ENCODE data around the gene NDFIP1.
"Not testable (repeated sequence)": the region's sequence is repeated elsewhere in the genome, so short reads cannot be mapped to it uniquely, and the experiment has no call there.

NDFIP1 gene, protein sequence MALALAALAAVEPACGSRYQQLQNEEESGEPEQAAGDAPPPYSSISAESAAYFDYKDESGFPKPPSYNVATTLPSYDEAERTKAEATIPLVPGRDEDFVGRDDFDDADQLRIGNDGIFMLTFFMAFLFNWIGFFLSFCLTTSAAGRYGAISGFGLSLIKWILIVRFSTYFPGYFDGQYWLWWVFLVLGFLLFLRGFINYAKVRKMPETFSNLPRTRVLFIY

DNA sequence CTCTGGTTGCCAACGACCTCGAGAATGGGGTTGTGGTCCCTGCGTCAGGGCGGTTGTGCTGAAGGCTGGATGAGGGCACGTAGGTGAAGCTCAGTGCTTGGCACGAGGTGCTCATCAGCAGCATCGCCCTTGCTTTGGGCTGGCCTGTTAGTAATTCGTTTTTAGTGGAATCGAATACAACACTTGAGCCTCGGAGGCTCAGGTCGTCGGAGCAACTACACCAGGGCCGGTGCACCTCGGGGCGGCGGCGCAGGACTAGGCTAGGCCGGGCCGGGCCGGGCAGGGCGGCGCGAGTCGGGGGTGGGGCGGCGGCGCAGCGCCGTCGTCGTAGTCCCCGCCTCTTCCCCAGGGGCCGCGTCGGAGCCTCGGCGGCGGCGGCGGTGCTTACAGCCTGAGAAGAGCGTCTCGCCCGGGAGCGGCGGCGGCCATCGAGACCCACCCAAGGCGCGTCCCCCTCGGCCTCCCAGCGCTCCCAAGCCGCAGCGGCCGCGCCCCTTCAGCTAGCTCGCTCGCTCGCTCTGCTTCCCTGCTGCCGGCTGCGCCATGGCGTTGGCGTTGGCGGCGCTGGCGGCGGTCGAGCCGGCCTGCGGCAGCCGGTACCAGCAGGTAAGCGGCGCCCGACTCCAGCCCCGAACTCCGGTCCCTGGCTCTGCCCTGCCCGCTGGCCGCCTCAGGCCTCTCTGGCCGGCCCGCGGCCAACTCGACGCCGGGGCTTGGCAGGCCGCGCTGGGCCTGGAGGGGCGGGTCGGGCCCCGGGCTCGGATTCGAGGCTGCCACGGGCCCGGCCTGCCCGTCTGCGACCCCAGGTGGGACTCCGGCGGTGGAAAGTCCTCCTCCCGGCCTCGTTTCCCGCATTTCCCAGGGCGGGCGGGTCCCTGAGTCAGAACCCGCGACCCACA, at the start of gene NDFIP1:
Gene NDFIP1, plus strand, starts transcription at position 348 of the 899 bp plus-strand sequence. Its CDS starts 196 bp downstream, at position 544.
- DNase-seq = peak in 50 of 51 donors; percentile 25 to 87 (median 72)

GRCh38 chr5:142059304-142059940, 49.2 kb upstream of the NDFIP1 start:
- DNase-seq = no peak

- no peak for DNase-seq
These were observed 45.2 kb upstream of the NDFIP1 start for GRCh38 chr5:142063376-142063775.

DNA sequence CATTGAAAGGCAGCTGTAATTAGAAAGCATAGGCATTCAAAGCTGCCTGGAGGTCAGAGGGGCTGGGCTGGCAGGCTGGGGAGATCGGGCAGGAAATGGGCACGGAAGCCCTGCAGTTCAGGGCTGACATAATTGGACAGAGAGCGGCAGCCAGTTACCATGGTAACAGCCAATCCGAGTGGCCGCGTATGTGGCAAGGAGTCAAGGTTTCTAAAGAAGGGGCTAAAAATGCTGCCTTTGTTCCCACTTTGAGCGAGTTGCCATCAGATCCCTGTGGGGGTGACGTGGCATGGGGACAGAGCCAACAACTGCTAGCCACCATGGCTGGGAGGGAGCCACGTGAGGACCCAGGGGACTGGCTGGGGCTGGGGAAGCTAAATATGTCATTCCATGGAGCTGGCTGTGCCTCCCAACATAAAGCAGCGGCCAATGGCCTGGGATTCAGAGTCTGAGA, 44.7 kb upstream of the NDFIP1 start:
- peak; percentile 73 to 100 (median 96) for DNase-seq

DNA sequence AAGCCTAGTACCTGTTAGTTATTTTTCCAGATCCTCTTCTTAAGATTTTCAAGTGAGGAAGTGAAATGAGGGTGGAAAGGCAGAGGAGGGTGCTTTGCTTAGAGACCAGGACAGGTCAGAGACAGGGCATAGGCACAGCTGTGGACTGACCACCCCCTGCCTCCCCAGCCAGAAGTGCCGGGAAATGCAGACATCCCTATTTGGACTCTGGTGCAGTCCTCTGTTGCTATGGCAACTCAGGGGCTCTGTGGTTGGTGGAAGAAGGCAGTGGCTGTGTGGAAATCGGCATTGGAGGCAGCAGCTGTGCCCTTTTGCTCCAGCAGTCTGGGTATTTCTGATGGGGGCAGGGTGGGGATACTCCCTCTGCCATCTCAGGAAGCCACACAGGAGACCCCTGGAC, 43.3 kb upstream of the NDFIP1 start:
- DNase-seq = peak in 44 of 51 donors; percentile 8 to 82 (median 56)

- DNase-seq = no peak
These were observed 38.8 kb upstream of the NDFIP1 start for GRCh38 chr5:142069606-142070399.

GRCh38 chr5:142070734-142071133, 37.8 kb upstream of the NDFIP1 start:
- DNase-seq = no peak

DNA sequence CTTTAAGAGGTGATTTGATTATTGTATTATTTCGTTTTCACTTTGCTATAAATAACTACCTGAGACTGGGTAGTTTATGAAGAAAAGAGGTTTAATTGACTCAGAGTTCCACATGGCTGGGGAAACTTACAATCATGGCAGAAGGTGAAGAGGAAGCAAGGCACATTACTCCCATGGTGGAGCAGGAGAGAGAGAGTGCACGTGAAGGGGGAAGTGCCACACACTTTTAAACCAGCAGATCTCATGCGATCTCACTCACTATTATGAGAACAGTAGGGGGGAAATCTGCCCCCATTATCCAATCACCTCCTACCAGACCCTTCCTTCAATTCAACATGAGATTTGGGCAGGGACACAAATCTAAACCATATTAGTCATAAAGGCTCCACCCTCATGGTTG, 36.1 kb upstream of the NDFIP1 start:
- DNase-seq = no peak

- no peak for DNase-seq
These were observed 35.1 kb upstream of the NDFIP1 start for GRCh38 chr5:142073362-142073988.

DNA sequence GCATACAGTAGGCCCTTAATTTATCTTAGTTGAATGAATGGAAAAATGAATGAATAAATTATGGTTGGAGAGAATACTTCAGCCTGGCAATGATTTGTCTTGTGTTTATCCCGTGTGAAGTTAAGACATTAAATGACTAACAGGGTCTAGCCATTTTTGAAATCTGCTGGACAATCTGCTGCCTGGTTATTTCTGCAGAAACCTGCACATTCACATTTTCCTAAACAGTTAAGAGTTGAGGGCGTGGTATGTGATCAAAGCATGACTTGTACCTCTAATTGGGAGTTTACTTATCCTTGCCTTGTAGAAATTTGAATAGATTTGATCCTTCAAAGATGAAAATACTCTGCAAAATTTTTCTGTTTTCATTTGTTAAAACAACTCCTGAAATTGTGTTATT, 34.6 kb upstream of the NDFIP1 start:
- DNase-seq = no peak

DNA sequence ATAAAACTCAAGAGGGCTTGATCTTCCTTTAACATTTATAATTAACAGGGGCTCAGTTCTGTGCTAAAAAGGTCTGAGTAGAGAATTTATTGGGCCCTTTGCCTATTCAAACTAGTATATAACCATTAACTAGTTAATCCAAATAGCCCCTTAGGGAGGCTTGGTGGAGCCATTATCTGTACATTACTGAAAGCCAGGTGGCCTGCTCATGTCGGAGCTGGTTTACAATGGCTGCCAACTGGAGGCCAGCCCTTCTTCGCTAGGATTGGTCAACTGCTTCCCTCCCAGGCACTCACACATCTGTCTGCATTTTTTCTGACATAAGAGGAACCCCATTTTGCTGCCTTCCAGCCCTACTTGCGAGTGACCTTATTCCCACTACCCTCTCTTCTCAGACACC, 30.4 kb upstream of the NDFIP1 start:
- DNase-seq = no peak

DNA sequence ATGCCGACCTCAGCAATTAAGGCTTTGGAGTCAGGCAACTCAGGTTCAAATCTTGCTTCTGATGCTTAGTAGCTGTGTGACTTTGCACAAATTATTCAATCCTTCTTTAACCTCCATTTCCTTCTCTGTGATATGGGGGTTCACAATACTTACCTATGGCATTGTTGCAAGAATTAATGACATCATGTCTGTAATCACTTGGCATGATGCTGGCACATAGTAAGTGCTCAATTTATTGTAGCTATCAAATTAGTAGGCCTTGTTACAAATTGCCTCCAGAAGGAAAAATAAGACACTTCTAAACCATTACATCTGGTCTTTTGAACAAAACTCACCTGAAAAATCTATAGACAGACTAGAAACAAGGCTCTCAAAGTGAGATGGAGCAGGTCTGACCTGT, 29.9 kb upstream of the NDFIP1 start:
- no peak for DNase-seq

GRCh38 chr5:142079306-142079721, 29.3 kb upstream of the NDFIP1 start:
- DNase-seq = peak in 2 of 51 donors; percentile 12 to 38

GRCh38 chr5:142080248-142080647, 28.3 kb upstream of the NDFIP1 start:
- DNase-seq = no peak

GRCh38 chr5:142082182-142082781, 26.3 kb upstream of the NDFIP1 start:
- no peak for DNase-seq

GRCh38 chr5:142086229-142086628, 22.4 kb upstream of the NDFIP1 start:
- no peak for DNase-seq

- DNase-seq = no peak
These were observed 21.9 kb upstream of the NDFIP1 start for GRCh38 chr5:142086679-142087078.

DNA sequence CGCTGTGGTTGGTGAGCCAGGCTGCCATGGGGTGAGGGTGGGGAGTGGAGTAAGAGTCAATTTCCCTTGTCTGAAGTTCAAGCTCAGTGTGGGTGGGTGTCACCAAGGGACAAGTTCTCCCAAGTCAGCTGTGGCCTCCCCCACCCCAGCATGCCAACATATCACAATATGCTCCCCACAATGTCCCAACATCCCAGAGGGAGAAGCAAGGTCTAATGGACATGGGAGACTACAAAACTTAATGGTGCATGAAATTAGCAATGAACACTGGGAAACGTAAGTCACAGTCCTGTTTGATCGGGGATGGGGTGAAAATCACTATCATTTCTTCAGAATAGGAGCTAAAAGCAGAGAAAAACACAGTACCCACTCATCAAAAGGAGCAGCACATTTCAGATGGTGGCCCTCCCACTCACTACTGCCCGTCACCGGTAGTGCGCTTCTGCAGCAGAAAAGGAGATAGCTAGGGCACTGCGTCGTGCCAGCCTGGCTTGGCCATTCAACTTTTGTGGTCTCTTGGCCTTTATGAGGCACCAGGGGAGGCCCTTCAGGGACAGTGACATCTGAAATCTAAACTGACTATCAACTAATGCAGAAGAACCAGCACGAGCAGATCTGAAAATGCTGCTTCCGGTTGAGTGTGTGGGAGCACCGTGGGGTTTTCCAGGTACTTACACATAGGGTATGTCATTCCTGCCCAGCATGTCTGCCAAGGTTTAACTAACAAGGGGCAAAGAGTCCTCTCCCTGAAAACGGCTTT, 20.5 kb upstream of the NDFIP1 start:
- no peak for DNase-seq

- not testable (repeated sequence) for DNase-seq
These were observed 19.6 kb upstream of the NDFIP1 start for GRCh38 chr5:142088855-142089479.

Data from hypothalamus (tissue), 51 donors.